K562 (cell line): Measurements from ENCODE around the gene GNAT2. TPM values are rescaled to one million over a fixed set of nuclear protein-coding genes. Genes with fewer than 3 reads are reported as not detected.
A peak's percentile ranks its signal among the peaks of the same experiment; 100 is the strongest.

Source experiments
- ELF2 ChIP-seq: fragments of 250-450 bp; sonication (Bioruptor Pico); IDR thresholded peaks from 2 replicates; pipeline ENCODE4 v1.5.0; 2021; ENCODE audit warnings: mild to moderate bottlenecking
- MGA ChIP-seq: fragments of 450-650 bp; IDR thresholded peaks from 2 replicates; pipeline ENCODE4 v1.6.1; 2016; ENCODE audit warnings: mild to moderate bottlenecking, moderate library complexity
- SMARCA4 ChIP-seq: fragments of 450-650 bp; IDR thresholded peaks from 2 replicates; pipeline ENCODE4 v1.6.1; 2016
- polyA plus RNA-seq, 8 experiments: library from polyadenylated mRNA; depleted of rRNA in 4 of 8; stranded (reverse) in 5 of 8; unstranded in 3 of 8; fragments of >200 nt; fragmentation: Nextera tagmentation in 2 of 8; fragmentation: Illumina TruSeq in 1 of 8; extraction: Ambion mirVana in 2 of 8; extraction: Trizol in 1 of 8; gene quantifications; 2 replicates each; pipeline versions ENCODE4 v1.2.1 to v1.2.3, GENCODE V29; 2011 to 2014; ENCODE audit warnings: inconsistent platforms in 1 of 8, missing spikeins in 1 of 8
- total RNA-seq, 7 experiments: library from RNA; depleted of rRNA in 6 of 7; stranded (reverse); fragments of >200 nt in 6 of 7; fragmentation: Illumina TruSeq in 2 of 7; extraction: Trizol in 2 of 7; gene quantifications; 2 replicates each; pipeline versions ENCODE4 v1.2.1 to v1.2.3, GENCODE V29; 2011 to 2021; ENCODE audit warnings: low replicate concordance in 1 of 7
- TF ChIP-seq, protein P1 (sequence below): fragments of 200-600 bp; sonication (generic); IDR thresholded peaks from one replicate; pipeline ENCODE4 v1.6.1; 2012; ENCODE audit warnings: mild to moderate bottlenecking, low read depth, low read length, inconsistent platforms

The GNAT2 gene
- total and polyA plus RNA-seq, 9 of the 15 experiments (the other 6 are each of a cell fraction or from before 2014, with no cell fraction given), result 0.06 to 0.52 (median 0.24) TPM; not detected in 1

DNA sequence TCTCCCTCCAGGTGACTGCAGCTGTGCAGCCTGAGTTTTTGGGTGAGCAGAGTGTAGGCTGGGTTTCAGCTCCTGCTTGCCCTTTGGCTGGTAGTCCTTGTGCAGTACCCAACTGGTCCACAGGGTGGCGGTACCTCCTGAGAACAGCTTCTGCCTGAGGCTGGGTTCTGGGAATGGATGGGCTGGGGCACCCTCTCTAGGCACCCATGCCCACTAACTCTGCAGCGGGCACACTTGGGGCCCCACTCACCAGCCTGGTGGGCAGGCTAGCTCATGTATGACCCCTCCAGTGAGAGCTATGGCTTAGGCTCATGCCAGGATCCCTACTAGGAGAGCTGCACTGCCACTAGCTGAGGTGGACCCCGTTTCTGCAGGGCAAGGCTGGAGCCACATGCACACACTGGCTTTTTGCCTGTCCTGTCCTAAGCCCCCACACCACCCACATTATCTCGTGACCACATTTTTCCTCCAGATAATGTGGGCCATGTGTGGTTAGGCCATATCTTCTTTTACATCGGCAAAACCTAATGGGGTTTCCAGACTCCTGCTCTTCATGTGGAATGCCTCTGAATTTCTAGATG is 21.0 kb upstream of the GNAT2 start (continued):
- TF ChIP-seq, protein P1, sequence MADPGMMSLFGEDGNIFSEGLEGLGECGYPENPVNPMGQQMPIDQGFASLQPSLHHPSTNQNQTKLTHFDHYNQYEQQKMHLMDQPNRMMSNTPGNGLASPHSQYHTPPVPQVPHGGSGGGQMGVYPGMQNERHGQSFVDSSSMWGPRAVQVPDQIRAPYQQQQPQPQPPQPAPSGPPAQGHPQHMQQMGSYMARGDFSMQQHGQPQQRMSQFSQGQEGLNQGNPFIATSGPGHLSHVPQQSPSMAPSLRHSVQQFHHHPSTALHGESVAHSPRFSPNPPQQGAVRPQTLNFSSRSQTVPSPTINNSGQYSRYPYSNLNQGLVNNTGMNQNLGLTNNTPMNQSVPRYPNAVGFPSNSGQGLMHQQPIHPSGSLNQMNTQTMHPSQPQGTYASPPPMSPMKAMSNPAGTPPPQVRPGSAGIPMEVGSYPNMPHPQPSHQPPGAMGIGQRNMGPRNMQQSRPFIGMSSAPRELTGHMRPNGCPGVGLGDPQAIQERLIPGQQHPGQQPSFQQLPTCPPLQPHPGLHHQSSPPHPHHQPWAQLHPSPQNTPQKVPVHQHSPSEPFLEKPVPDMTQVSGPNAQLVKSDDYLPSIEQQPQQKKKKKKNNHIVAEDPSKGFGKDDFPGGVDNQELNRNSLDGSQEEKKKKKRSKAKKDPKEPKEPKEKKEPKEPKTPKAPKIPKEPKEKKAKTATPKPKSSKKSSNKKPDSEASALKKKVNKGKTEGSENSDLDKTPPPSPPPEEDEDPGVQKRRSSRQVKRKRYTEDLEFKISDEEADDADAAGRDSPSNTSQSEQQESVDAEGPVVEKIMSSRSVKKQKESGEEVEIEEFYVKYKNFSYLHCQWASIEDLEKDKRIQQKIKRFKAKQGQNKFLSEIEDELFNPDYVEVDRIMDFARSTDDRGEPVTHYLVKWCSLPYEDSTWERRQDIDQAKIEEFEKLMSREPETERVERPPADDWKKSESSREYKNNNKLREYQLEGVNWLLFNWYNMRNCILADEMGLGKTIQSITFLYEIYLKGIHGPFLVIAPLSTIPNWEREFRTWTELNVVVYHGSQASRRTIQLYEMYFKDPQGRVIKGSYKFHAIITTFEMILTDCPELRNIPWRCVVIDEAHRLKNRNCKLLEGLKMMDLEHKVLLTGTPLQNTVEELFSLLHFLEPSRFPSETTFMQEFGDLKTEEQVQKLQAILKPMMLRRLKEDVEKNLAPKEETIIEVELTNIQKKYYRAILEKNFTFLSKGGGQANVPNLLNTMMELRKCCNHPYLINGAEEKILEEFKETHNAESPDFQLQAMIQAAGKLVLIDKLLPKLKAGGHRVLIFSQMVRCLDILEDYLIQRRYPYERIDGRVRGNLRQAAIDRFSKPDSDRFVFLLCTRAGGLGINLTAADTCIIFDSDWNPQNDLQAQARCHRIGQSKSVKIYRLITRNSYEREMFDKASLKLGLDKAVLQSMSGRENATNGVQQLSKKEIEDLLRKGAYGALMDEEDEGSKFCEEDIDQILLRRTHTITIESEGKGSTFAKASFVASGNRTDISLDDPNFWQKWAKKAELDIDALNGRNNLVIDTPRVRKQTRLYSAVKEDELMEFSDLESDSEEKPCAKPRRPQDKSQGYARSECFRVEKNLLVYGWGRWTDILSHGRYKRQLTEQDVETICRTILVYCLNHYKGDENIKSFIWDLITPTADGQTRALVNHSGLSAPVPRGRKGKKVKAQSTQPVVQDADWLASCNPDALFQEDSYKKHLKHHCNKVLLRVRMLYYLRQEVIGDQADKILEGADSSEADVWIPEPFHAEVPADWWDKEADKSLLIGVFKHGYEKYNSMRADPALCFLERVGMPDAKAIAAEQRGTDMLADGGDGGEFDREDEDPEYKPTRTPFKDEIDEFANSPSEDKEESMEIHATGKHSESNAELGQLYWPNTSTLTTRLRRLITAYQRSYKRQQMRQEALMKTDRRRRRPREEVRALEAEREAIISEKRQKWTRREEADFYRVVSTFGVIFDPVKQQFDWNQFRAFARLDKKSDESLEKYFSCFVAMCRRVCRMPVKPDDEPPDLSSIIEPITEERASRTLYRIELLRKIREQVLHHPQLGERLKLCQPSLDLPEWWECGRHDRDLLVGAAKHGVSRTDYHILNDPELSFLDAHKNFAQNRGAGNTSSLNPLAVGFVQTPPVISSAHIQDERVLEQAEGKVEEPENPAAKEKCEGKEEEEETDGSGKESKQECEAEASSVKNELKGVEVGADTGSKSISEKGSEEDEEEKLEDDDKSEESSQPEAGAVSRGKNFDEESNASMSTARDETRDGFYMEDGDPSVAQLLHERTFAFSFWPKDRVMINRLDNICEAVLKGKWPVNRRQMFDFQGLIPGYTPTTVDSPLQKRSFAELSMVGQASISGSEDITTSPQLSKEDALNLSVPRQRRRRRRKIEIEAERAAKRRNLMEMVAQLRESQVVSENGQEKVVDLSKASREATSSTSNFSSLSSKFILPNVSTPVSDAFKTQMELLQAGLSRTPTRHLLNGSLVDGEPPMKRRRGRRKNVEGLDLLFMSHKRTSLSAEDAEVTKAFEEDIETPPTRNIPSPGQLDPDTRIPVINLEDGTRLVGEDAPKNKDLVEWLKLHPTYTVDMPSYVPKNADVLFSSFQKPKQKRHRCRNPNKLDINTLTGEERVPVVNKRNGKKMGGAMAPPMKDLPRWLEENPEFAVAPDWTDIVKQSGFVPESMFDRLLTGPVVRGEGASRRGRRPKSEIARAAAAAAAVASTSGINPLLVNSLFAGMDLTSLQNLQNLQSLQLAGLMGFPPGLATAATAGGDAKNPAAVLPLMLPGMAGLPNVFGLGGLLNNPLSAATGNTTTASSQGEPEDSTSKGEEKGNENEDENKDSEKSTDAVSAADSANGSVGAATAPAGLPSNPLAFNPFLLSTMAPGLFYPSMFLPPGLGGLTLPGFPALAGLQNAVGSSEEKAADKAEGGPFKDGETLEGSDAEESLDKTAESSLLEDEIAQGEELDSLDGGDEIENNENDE, result no peak
- TF ChIP-seq ELF2 (CRISPR knock-in tag), result no peak
- TF ChIP-seq SMARCA4, result peak; percentile 46; the same call in 1 of the 2 replicates
- TF ChIP-seq MGA, result no peak
